Measurements from ENCODE around the gene ARHGAP44.

The ARHGAP44 gene

GRCh38 chr17:13031718-13032350, 242.5 kb downstream of the ARHGAP44 start:
- H3K27ac ChIP-seq = no peak overlapping the region
- TF ChIP-seq CTCF (IDR thresholded peaks at IDR 0.05) (peak; percentile 83), ZFX (IDR thresholded peaks at IDR 0.05; ENCODE audit: borderline replicate concordance) (no peak)

- TF ChIP-seq ZFX (IDR thresholded peaks at IDR 0.05; ENCODE audit: borderline replicate concordance) (no peak), CTCF (IDR thresholded peaks at IDR 0.05) (no peak)
Measured at GRCh38 chr17:13035420-13035819, 246.1 kb downstream of the ARHGAP44 start.

DNA sequence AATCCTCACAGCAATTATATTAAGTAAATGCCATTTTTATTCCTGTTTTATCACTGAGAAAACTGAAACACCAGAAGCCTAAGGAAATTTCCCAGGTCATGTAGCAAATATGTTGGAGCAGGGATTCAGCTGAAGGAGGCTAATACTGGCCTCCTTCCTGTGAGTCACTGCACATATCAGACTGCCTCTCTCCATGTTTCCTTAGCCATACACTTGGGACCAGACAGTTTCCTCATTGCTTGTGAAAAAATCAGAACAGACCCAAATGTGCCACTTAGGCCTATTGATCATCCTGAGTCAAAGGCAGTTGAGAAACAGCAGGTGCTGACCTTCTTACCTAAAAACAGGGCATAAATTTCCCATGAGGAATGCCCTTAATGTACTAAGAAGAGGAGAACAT, 247.5 kb downstream of the ARHGAP44 start:
- no peak overlapping the region for H3K27ac ChIP-seq
- TF ChIP-seq CTCF (IDR thresholded peaks at IDR 0.05) (no peak), ZFX (IDR thresholded peaks at IDR 0.05; ENCODE audit: borderline replicate concordance) (no peak)

More at GRCh38 chr17:13035420-13035819, 246.1 kb downstream of the ARHGAP44 start:
- no peak overlapping the region for H3K27ac ChIP-seq

DNA sequence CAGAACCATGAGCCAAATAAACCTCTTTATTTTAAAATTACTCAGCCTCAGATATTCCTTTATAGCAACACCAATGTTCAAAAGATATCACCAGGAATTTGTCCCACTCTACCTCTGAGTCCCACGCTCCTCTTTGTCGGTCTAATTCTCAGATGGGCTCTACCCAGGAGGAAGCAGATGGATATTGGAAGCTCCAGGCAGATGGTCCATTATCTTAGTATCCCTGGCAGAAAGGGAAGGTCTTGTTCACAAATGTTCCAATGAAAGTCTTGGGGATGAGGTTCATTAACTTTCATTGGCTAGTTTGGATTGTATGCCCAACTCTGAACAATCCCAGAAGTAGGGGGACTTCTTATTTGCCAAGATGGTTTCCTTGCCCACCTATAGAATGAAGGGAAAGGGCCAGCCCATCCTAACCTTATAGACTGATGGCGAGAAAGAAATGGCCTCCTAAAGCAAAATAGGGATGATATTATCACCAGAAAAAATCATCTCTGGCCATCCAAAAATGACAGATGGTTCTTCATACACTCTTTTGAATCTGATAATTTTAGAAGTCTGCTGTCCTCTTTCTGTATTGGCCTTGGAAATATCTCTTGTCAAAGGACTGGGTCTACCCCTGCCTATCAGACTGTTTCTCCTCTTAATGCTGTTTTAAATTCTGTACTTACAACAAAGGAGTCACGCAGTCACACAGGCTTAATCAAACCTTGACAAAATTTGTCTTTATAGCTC, 249.8 kb downstream of the ARHGAP44 start:
- no peak overlapping the region for H3K27ac ChIP-seq
- TF ChIP-seq CTCF (IDR thresholded peaks at IDR 0.05) = no peak
- no peak for TF ChIP-seq ZFX (IDR thresholded peaks at IDR 0.05; ENCODE audit: borderline replicate concordance)

All from 22Rv1 (cell line).